T-helper 2 cell treated with Interferon-gamma antibody and Interleukin-4, amounts not matched to agents 100 ng/mL and 5 ng/mL, for 36 hours (primary cell): ENCODE measurements around the gene CEPT1. TPM values are rescaled to one million over a fixed set of nuclear protein-coding genes. Genes with fewer than 3 reads are reported as not detected.
"Not testable (repeated sequence)": the region's sequence is repeated elsewhere in the genome, so short reads cannot be mapped to it uniquely, and the experiment has no call there.

ENCODE experiments used
- intact Hi-C: fragments of 100-400 bp; cut with micrococcal nuclease; formaldehyde crosslinking; loops from one replicate; pipeline ENCODE4 v1.15.1; 2023
- total RNA-seq: library from RNA; stranded (reverse); gene quantifications from 2 replicates; pipeline ENCODE4 v1.2.3, GENCODE V29; 2022

Gene CEPT1
- 34.9 and 38.6 TPM in 2 replicates for total RNA-seq

- intact Hi-C loops: loop anchor here (1.0 to 5.0 kb wide), 5 partner anchors 57 to 801 kb away; partner anchors contain the start of genes ATP5PB, LRIF1, RBM15 and WDR77
Observed at GRCh38 chr1:111139956-111140679, at the start of gene CEPT1, which contains the start of gene DRAM2. Gene CEPT1, plus strand, starts transcription at chr1:111140223. Its CDS starts 7,492 bp downstream, at chr1:111147715. Gene DRAM2, minus strand, starts transcription at chr1:111140093. Its CDS starts 8,539 bp downstream, at chr1:111131554.

DNA sequence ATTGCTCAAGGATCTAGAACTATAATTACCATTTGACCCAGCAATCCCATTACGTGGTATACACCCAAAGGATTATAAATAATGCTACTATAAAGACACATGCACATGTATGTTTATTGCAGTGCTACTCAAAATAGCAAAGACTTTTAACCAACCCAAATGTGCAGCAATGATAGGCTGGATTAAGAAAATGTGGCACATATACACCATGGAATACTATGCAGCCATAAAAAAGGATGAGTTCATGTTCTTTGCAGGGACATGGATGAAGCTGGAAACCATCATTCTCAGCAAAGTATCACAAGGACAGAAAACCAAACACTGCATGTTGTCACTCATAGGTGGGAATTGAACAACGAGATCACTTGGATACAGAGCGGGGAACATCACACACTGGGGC, 44.6 kb upstream of the CEPT1 start:
- intact Hi-C loops: not testable (repeated sequence)

- intact Hi-C loops: no loop called here
Observed at GRCh38 chr1:111097356-111098099, 42.5 kb upstream of the CEPT1 start.

DNA sequence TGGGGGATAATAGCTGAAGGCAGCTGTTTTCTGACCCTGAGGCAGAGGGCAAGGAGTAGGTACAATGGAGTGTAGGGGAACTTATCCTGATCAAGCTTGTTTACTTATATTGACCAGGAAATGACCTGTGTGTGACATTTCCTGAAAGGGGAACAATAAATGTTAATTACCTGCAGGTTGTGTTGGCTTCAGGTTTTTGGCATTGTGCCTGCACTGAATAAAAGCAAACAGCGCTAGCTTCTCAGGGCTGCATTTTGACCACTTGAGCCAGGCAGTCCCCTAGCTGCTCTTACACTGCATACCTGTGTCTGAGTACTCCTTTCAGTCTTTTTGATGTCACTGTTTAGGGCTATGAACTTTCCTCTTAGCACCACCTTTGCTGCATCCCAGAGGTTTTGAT, 40.7 kb upstream of the CEPT1 start:
- intact Hi-C loops: no loop called here

- intact Hi-C loops: no loop called here
Observed at GRCh38 chr1:111101854-111102642, 38.0 kb upstream of the CEPT1 start.

DNA sequence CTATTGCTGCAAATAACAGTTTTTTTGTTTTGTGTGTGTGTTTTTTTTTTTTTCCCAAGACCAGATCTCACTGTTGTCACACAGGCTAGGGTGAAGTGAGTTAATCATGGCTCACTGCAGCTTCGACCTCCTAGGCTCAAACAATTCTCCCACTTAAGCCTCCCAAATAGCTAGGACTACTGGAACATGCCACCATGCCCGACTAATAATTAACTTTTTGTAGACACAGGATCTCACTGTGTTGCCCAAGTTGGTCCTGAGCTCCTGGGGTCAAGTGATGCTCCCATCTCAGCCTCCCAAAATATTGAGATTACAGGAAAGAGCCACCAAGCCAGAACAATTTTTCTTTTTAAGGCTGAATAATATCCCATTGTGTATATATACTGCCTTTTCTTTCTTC, 35.0 kb upstream of the CEPT1 start:
- intact Hi-C loops: no loop called here

GRCh38 chr1:111110197-111110899, 29.7 kb upstream of the CEPT1 start:
- intact Hi-C loops: no loop called here

GRCh38 chr1:111116496-111116895, 23.5 kb upstream of the CEPT1 start:
- intact Hi-C loops: no loop called here

GRCh38 chr1:111126354-111126753, 13.7 kb upstream of the CEPT1 start:
- intact Hi-C loops: no loop called here

- intact Hi-C loops: no loop called here
Observed at GRCh38 chr1:111127923-111128643, 11.9 kb upstream of the CEPT1 start.

- intact Hi-C loops: no loop called here
Observed at GRCh38 chr1:111129376-111129775, 10.6 kb upstream of the CEPT1 start.

DNA sequence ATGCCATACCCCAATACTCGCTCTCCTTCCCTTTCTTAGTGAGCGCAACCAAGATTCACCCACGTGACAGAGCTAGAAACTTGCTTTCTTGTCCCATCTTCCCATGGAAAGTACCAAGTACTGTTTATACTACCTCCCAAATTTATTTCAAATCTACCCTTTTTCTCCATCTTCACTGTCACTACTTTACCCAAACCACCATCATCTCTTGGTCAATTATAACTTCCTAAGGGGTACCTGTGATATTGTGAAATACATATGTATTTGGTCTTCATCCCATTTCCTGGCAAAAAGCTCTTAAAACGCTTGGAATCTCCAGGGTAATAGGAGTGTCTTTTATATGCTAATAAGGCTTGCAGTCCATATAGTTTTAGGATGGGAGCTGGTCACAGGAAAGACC, 8.3 kb upstream of the CEPT1 start:
- intact Hi-C loops: no loop called here

GRCh38 chr1:111133866-111134265, 6.2 kb upstream of the CEPT1 start:
- intact Hi-C loops: no loop called here

DNA sequence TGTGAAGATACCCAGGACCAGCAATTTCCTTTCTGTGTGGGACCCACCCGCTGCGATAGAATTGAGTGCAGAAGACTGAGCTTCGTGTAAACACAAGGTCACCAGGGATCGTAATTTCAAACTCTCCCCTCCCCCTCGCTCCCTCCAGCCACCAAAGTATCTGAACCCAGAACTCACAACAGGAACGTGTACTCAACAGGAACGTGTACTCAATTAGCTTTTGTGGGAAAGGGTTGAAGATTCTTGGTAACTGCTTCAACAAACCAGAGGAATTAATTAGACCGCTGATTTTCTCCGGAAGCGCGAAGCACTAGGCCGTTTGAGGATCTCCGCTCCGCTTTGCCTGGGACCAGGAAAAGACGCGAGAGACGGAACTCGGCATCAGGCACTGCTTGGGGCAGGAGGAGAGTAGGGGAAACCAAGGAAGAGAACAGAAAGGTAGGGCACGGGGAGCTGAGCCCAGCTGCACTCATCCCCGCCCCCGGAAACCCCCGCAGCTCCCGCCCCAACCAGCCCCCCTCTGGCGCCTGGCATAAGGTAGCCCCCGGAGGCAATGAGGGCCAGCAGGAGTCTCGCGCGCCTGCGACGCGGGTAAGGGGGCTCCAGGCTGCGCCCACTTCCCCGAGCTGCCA, 583 bp upstream of the CEPT1 start:
- intact Hi-C loops: loop anchor here (2.0 kb wide), 1 partner anchor 801 kb away; the partner anchor contains the start of gene RBM15

- intact Hi-C loops: loop anchor here (1.0 to 5.0 kb wide), 4 partner anchors 57 to 309 kb away; partner anchors contain the start of genes ATP5PB, LRIF1 and WDR77
Observed at GRCh38 chr1:111140680-111140967, 601 bp downstream of the CEPT1 start.

DNA sequence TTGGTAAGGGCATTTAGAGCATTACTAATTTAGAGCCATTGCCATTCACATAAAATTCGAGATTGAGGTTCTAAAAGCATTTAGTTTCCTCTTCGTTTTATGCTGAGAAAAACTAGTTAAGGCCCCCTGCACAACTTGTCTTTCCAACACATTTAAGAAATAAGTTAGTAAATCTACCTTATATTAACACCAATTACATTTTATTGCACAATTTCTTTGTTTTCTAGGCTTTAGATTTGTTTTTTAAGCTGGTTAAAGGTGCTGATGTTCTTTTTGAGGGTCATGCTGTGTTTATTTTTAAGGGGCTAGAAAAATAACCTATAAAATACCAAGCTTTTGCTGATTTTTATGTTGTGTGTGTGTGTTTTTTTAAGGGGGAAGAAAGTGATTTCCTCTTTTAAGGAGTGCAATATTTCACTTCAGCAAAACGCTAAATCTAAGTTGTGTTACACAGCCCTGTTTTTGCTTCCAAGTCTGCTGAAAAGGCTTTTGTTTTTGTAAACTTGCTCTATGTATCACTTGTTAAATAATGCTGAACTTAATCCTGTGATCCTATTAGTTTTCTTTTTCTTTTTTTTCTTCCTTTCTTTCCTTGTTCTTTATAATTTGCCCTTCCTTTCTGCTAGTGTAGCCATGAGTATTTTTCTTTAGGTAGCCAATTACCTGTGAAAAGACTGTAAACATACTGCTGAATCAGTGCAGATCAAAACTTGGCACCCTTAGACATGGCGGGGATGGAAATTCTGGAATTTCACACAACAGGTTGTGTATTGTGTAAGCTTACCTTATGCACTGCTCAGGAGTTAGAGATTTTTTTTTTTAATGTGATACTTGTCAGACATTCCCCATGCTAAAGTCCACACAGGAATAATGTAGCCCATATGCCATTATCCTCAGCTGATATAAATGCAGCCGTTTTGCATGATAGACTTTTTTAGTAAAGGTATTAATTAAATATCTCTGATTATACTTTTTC, 1.5 kb downstream of the CEPT1 start:
- intact Hi-C loops: loop anchor here (5.0 kb wide), 3 partner anchors 56 to 179 kb away; partner anchors contain the start of gene LRIF1

DNA sequence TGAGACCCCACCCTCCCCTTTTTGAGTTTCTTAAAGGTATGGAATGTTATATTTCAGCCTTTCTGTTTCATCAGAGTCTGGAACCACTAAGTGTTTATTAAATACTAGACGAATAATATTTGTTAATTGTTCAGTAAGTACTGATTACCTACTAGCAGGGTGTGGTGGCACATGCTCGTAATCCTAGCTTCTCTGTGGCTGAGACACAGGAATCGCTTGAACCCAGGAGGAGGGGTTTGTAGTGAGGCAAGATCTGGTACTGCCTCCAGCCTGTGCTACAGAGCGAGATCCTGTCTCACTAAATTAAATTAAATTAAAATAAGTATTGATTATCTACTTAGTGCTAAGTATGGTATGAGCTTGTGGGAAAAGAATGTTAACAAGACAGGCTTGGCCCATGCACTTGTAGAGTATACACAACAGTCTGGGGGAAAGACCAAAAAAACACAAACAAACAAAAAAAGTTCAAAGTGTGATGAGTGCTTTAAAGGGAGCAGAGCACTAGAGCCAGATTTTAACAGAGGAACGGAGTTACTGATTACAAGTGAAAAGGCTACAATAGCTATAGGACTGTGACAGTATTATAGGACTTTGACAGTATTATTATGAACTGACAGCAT, 2.4 kb downstream of the CEPT1 start:
- intact Hi-C loops: loop anchor here (5.0 kb wide), 3 partner anchors 55 to 180 kb away; partner anchors contain the start of gene LRIF1

DNA sequence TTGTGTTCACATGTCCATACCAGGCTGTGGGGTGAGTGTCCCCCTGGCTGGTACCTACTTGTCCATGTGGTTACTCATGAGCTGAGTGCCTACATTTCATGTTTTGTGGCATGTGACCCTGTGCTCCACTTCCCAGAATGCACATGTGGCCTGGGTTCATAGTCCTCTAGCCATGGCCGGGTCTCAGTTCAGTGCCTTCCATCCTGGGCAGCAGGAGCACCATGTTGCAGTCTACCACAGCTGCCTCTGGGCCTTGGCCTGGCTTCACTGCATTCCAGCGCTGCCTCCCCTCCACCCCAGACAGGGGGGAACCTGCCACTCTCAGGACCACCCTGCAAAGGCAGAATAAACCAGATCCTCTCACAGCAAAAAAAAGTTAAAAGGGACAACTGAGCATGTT, 5.5 kb downstream of the CEPT1 start:
- intact Hi-C loops: no loop called here
